IgD-negative memory B cell (primary cell): ENCODE measurements around the gene KRTAP19-8. TPM values are rescaled to one million over a fixed set of nuclear protein-coding genes. Genes with fewer than 3 reads are reported as not detected.

ENCODE experiments used
- H3K27ac Mint-ChIP-seq, 3 donors: one replicate each; pipeline ENCODE4 v1.8.0; 2020 to 2022; ENCODE audit warnings: mild to moderate bottlenecking in 3 of 3, mixed read lengths in 3 of 3, moderate library complexity in 1 of 3
- H3K27me3 Mint-ChIP-seq: one replicate; pipeline ENCODE4 v1.8.0; 2021; ENCODE audit warnings: mixed read lengths
- H3K36me3 Mint-ChIP-seq: one replicate; pipeline ENCODE4 v1.8.0; 2020; ENCODE audit warnings: mild to moderate bottlenecking, mixed read lengths
- H3K4me1 Mint-ChIP-seq, 3 donors: one replicate each; pipeline ENCODE4 v1.8.0; 2020 to 2022; ENCODE audit warnings: mixed read lengths in 3 of 3, mild to moderate bottlenecking in 1 of 3
- H3K4me3 Mint-ChIP-seq, 4 donors: one replicate each; pipeline ENCODE4 v1.8.0; 2020 to 2022; ENCODE audit warnings: mild to moderate bottlenecking in 4 of 4, mixed read lengths in 4 of 4, moderate library complexity in 3 of 4
- H3K9me3 Mint-ChIP-seq, 3 donors: one replicate each; pipeline ENCODE4 v1.8.0; 2020 to 2021; ENCODE audit warnings: mixed read lengths in 3 of 3, mild to moderate bottlenecking in 1 of 3
- polyA plus RNA-seq: library from polyadenylated mRNA; unstranded; fragments of 300-500 nt; fragmentation: Illumina TruSeq; gene quantifications from one replicate; pipeline ENCODE4 v1.2.3, GENCODE V29; 2021

KRTAP19-8 gene
- polyA plus RNA-seq, 1 donor from 2014 or later, result not detected

DNA sequence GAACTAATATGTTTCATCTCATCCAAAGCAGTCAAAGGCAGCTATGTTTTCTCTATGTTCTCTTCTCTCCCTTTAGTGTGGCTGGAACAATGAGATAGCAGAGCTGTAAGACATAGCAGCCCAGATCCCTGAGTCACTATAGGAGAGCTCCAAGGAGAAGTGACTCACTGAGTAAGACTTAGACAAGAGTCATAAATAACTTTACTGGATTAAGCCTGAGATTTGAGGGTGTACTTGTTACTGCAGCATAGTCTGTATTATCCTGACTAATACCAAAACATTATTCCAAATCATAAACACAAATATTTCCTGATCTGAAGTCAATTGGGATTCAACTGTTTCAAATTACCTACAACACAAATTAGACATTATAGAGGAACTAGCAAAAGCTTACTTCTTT is 3.9 kb downstream of the KRTAP19-8 start:
- Mint-ChIP-seq H3K27ac (no peak overlapping the region), H3K4me3 (no peak overlapping the region), H3K9me3 (peaks cover 1 to 9% (median 2%) of the 10 kb centered on the region in 3 donors), H3K4me1 (peaks cover 1 to 10% (median 4%) of the 10 kb centered on the region in 3 donors), H3K27me3 (no peaks in the 10 kb centered on the region), H3K36me3 (no peaks in the 10 kb centered on the region)

DNA sequence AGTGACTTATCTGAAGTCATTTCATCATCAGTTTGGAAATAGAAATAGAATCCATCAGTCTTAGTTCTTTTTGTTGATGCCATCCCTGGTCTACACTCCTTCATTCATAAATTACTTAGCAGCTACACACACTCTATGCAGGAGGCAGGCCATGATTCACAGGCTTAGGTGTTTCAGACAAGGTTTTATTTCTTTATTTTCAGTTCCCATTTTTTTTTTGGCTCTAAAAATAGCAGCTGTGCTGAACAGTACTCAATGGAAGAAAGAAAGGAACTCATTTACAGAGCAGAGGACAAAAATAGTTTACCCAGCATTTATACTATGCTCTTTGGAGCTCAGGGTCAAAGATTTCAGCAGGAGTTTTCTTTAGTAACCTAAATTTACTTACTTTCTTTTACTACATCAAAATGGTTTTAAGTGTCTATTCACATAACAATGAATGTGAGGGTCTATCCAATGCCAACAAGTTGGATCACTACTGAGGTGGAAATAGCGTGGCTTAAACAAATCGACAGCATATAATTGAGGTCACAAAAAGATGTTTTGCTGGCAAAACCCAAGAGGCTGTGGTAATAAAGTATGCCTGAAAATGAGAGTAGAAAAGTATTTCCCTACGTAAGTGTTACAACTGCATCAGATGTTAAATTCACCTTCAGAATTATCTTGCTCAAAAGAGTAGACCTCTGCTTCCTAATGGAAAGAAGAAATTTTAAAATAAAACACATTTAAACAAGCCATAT is 7.7 kb downstream of the KRTAP19-8 start:
- H3K27ac Mint-ChIP-seq, result no peak overlapping the region
- H3K9me3 Mint-ChIP-seq, result peaks cover 1 to 9% (median 2%) of the 10 kb centered on the region in 3 donors

DNA sequence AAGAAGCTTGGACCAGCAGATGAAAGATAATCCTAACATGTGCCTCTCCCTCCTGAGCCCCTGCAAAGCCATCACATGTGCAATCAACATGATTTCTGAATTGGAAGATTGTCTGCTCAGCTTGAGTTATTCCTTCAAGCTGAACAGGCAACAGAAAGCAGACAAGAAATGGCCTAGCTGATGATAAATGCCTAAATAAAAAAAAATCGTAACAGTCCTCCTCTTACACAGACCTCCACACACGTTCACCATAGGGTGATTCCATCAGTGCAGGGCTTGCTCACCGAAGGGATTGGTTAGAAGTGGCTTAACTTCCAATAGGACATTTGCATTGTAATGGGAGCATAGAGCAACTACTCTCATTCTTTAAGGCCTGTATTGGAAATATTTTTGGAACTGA is 14.6 kb downstream of the KRTAP19-8 start:
- Mint-ChIP-seq H3K9me3 (no peaks in the 10 kb centered on the region), H3K4me3 (no peak overlapping the region), H3K27ac (no peak overlapping the region), H3K4me1 (no peaks in the 10 kb centered on the region), H3K36me3 (no peaks in the 10 kb centered on the region), H3K27me3 (peaks cover 6% of the 10 kb centered on the region)

More for the DNA sequence above, 7.7 kb downstream of the KRTAP19-8 start:
- Mint-ChIP-seq H3K4me3 (no peak overlapping the region), H3K4me1 (peaks cover 1 to 10% (median 4%) of the 10 kb centered on the region in 3 donors), H3K27me3 (no peaks in the 10 kb centered on the region), H3K36me3 (no peaks in the 10 kb centered on the region)

GRCh38 chr21:31022306-31022705 is 16.0 kb downstream of the KRTAP19-8 start:
- no peaks in the 10 kb centered on the region for H3K4me1 Mint-ChIP-seq
- H3K9me3 Mint-ChIP-seq, result peaks cover 0 to under 1% (median 0%) of the 10 kb centered on the region in 3 donors
- peaks cover 6% of the 10 kb centered on the region for H3K27me3 Mint-ChIP-seq
- no peak overlapping the region for H3K4me3 Mint-ChIP-seq
- no peak overlapping the region for H3K27ac Mint-ChIP-seq
- no peaks in the 10 kb centered on the region for H3K36me3 Mint-ChIP-seq

GRCh38 chr21:31018232-31018631 is 20.0 kb downstream of the KRTAP19-8 start:
- peaks cover 0 to 2% (median 0%) of the 10 kb centered on the region in 3 donors for H3K9me3 Mint-ChIP-seq
- H3K36me3 Mint-ChIP-seq, result no peaks in the 10 kb centered on the region
- H3K4me1 Mint-ChIP-seq, result no peaks in the 10 kb centered on the region
- H3K4me3 Mint-ChIP-seq, result no peak overlapping the region
- H3K27me3 Mint-ChIP-seq, result peaks cover 5% of the 10 kb centered on the region
- no peak overlapping the region for H3K27ac Mint-ChIP-seq

GRCh38 chr21:31014891-31015290 is 23.4 kb downstream of the KRTAP19-8 start:
- H3K27ac Mint-ChIP-seq, result no peak overlapping the region
- H3K4me1 Mint-ChIP-seq, result peaks cover 0 to 4% (median 0%) of the 10 kb centered on the region in 3 donors
- no peaks in the 10 kb centered on the region for H3K36me3 Mint-ChIP-seq
- peaks cover 2% of the 10 kb centered on the region for H3K27me3 Mint-ChIP-seq
- peaks cover 0 to 2% (median 0%) of the 10 kb centered on the region in 3 donors for H3K9me3 Mint-ChIP-seq
- H3K4me3 Mint-ChIP-seq, result no peak overlapping the region

DNA sequence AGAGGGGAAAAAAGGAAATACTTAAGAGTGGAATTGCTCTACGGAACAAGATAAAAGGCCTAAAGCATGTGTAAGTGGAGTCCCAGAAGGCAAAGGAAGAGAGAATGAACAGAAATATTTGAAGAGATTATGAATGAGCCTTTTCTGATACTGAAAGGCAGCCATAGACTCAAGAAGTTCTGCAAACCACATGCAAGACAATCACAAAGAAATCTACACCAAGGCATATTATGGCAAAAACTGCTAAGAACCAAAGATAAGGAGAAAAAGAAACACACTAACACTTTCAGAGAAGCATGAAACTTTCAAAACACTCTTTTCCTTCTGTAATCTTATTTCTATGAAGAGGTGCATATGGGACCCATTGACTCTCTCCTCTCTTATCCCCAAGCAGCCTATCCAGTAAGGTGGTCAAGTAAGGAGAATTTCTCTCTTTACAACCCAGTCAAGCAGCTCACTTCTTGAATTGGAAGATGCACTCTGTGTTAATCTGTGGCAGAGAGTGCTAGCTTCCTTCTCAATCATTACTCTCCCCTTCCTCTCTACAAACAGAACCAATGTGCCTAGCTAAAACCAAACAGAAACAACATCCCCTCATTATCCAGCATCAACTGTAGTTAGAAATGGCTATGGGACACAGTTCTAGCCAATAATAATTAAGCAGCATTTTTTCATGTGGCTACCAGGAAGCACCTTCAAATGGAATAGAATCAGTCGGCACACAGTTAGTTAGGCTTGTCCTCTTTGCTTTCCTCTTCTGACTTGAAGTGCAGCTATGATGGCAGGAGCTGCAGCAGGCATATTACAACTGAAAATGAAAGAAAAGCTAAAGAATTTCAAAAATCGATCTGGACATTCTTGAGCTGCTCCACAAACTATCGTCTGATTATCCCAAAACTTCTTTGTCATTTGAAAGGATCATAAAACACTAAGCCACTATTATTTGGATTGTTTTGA is 25.9 kb downstream of the KRTAP19-8 start:
- H3K27ac Mint-ChIP-seq, result peak overlapping the region in 1 of 3 donors; percentile 6
- no peaks in the 10 kb centered on the region for H3K36me3 Mint-ChIP-seq
- peaks cover 0 to 2% (median 0%) of the 10 kb centered on the region in 3 donors for H3K9me3 Mint-ChIP-seq
- no peaks in the 10 kb centered on the region for H3K27me3 Mint-ChIP-seq
- H3K4me3 Mint-ChIP-seq, result peak overlapping the region in 2 of 4 donors; percentile 1 to 38
- H3K4me1 Mint-ChIP-seq, result peaks cover 0 to 4% (median 0%) of the 10 kb centered on the region in 3 donors

GRCh38 chr21:31011412-31011811 is 26.9 kb downstream of the KRTAP19-8 start:
- Mint-ChIP-seq H3K36me3 (no peaks in the 10 kb centered on the region), H3K4me3 (no peak overlapping the region), H3K27ac (peak overlapping the region in 1 of 3 donors; percentile 41), H3K27me3 (no peaks in the 10 kb centered on the region), H3K9me3 (peaks cover 0 to 4% (median 0%) of the 10 kb centered on the region in 3 donors), H3K4me1 (peaks cover 0 to 4% (median 0%) of the 10 kb centered on the region in 3 donors)

- Mint-ChIP-seq H3K9me3 (peaks cover 0 to 4% (median 0%) of the 10 kb centered on the region in 3 donors), H3K36me3 (no peaks in the 10 kb centered on the region), H3K4me3 (no peak overlapping the region), H3K27me3 (no peaks in the 10 kb centered on the region), H3K4me1 (peaks cover 0 to 4% (median 0%) of the 10 kb centered on the region in 3 donors), H3K27ac (no peak overlapping the region)
Observed at GRCh38 chr21:31008355-31008754, 29.9 kb downstream of the KRTAP19-8 start.

GRCh38 chr21:31005019-31005418 is 33.3 kb downstream of the KRTAP19-8 start:
- Mint-ChIP-seq H3K4me3 (no peak overlapping the region), H3K4me1 (no peaks in the 10 kb centered on the region), H3K9me3 (peaks cover 0 to 4% (median 0%) of the 10 kb centered on the region in 3 donors), H3K27ac (no peak overlapping the region), H3K27me3 (no peaks in the 10 kb centered on the region), H3K36me3 (no peaks in the 10 kb centered on the region)

GRCh38 chr21:31003471-31003870 is 34.8 kb downstream of the KRTAP19-8 start:
- Mint-ChIP-seq H3K4me3 (no peak overlapping the region), H3K4me1 (no peaks in the 10 kb centered on the region), H3K36me3 (no peaks in the 10 kb centered on the region), H3K9me3 (peaks cover 0 to 4% (median 0%) of the 10 kb centered on the region in 3 donors), H3K27ac (no peak overlapping the region), H3K27me3 (no peaks in the 10 kb centered on the region)

- Mint-ChIP-seq H3K27ac (no peak overlapping the region), H3K27me3 (peaks cover 5% of the 10 kb centered on the region), H3K36me3 (no peaks in the 10 kb centered on the region), H3K4me3 (no peak overlapping the region), H3K4me1 (no peaks in the 10 kb centered on the region), H3K9me3 (no peaks in the 10 kb centered on the region)
Observed at GRCh38 chr21:30997541-30997940, 40.7 kb downstream of the KRTAP19-8 start.

- H3K4me1 Mint-ChIP-seq, result no peaks in the 10 kb centered on the region
- no peak overlapping the region for H3K4me3 Mint-ChIP-seq
- no peaks in the 10 kb centered on the region for H3K36me3 Mint-ChIP-seq
- no peaks in the 10 kb centered on the region for H3K9me3 Mint-ChIP-seq
- H3K27ac Mint-ChIP-seq, result no peak overlapping the region
- H3K27me3 Mint-ChIP-seq, result peaks cover 5% of the 10 kb centered on the region
Observed at GRCh38 chr21:30996728-30997127, 41.5 kb downstream of the KRTAP19-8 start.

DNA sequence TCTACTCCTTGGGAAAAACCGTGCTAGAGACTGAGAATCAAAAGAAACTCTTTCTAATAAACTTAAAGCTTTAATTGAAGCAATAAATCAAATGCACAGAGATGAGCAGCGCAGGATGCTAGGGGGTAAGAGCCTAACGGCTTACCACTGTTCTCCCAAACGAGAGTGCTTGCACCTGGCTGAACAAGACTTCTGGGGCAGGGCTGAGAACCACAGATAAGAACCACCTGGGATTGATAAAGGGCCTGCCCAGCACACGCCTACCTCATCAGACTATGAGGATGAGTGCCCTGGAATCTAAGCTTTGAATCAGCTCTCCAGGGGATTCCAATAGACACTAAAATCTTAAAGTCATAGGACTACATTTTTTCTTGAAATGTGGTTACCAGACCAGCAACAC is 43.3 kb downstream of the KRTAP19-8 start:
- no peaks in the 10 kb centered on the region for H3K4me1 Mint-ChIP-seq

More for the DNA sequence above, 43.3 kb downstream of the KRTAP19-8 start:
- no peaks in the 10 kb centered on the region for H3K36me3 Mint-ChIP-seq
- H3K27me3 Mint-ChIP-seq, result peaks cover 5% of the 10 kb centered on the region
- H3K9me3 Mint-ChIP-seq, result no peaks in the 10 kb centered on the region
- H3K4me3 Mint-ChIP-seq, result no peak overlapping the region
- no peak overlapping the region for H3K27ac Mint-ChIP-seq
